Measurements from ENCODE around the gene STX17.

The STX17 gene

DNA sequence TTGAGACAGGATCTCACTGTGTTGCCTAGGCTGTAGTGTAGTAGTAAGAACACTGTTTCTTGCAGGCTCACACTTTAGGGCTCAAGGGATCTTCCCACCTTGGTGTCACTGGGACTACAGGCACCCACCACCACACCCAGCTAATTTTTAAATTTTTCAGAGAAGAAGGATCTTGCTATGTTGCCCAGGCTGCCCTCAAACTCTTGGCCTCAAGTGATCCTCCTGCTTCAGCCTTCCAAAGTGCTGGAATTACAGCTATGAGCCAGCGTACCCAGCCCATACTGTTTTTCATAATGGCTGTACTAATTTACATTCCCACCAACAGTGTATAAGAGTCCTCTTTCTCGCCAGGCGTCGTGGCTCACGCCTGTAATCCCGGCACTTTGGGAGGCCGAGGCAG lies 5.1 kb downstream of the STX17 start:
- DNase-seq: no peak

GRCh38 chr9:99916650-99917049 lies 10.2 kb downstream of the STX17 start:
- DNase-seq: no peak

GRCh38 chr9:99918134-99918533 lies 11.7 kb downstream of the STX17 start:
- no peak for DNase-seq

DNA sequence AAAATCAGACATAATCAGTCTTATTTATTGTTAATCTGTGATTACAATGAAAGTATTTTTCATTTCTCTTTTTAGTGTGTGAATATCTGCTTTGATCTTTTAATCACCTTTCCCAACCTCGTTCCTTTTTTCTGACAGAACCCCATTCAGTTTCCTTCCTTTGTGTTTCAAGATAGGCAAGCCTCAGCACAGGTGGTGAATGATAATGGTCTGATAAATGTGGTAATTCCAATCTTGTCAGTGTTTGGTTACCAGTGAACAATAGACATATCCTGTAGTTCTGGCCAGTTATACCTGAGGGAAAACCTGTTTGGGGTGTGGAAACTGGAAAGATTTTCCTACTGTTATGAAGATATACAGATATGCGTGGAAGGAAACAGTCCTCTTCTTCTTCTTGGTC lies 13.5 kb downstream of the STX17 start:
- no peak for DNase-seq

DNA sequence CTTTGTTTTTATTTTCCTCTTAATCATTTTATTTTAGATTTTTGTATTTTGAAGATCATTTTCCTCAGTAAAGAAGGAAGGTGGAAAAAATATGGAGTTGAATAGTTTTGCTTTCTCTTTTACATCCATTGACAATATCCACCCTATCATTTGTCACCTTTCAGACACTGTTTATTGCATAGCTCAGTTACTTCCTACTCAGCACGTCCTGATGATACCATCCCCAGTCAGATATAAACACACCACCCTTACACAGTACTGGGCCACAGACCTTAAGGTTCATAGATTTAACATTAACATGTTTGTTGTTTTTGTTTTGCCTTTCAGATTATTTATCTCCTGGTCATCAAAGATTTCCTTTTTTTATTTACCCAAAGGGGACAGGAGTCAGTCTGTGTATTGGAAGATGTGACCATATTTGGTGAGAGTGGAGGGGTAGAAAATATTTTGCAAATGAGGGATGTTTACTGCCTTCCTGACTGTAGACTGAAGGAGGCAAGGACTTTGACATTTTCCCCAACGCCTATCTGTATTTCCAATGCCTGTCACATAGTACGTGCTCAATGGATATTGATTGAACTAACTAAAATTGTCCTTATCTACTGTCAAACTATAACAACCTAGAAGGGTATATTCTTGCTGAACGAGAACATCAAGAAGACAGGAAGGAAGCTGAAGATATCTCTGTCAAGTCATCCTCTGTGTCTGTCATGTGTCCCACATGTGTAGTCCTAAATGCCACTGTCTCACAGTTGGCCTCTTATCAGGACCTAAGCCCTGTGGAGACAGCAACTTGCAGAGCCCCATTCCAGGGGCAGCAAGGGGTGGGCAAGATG lies 15.6 kb downstream of the STX17 start:
- no peak for DNase-seq

DNA sequence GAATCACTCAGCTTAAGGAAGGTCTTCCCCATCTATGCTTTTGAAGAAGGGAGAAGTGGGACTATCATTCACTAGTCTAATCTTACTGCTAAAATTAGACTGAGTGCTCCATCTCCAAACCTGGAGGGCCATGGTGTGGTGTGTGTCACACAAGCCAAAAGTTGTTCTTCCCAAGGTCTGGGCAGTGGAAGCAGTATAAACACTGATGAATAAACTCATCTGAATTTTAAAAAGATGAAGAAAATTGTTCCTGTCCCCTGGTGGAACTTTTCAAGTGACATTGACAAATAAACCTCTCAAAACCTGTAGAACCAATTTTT lies 16.2 kb downstream of the STX17 start:
- DNase-seq: no peak

- no peak for DNase-seq
Observed at GRCh38 chr9:99925541-99925940, 19.1 kb downstream of the STX17 start.

GRCh38 chr9:99929652-99930051 lies 23.2 kb downstream of the STX17 start:
- DNase-seq: no peak

DNA sequence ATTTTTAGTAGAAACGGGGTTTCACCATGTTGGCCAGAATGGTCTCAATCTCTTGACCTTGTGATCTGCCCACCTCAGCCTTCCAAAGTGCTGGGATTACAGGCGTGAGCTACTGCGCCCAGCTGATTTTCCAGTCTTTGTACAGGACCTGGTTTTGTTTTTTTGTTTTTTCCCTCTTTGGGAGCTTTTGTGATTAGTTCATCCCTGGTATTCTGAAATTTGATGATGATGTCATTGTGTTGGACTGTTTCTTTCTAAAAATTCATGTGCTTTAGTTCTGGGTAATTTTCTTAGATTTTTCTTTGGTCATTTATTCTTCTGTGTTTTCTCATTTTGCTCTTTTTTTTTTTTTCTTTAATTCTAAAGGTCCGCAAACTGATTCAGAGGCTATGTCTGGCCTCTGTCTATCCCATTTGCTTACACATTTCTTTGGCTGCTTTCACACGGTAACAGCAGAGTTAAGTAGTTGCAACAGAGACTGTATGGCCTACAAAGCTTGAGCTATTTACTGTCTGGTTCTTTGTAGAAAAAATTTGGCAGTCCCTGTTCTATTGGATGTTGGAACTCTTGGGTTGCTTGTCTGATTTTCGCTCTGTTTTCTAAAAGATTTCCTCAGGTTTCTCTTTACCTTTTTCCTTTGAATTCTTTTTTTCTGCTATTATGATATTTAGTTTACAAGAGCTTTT lies 24.8 kb downstream of the STX17 start:
- DNase-seq: no peak

DNA sequence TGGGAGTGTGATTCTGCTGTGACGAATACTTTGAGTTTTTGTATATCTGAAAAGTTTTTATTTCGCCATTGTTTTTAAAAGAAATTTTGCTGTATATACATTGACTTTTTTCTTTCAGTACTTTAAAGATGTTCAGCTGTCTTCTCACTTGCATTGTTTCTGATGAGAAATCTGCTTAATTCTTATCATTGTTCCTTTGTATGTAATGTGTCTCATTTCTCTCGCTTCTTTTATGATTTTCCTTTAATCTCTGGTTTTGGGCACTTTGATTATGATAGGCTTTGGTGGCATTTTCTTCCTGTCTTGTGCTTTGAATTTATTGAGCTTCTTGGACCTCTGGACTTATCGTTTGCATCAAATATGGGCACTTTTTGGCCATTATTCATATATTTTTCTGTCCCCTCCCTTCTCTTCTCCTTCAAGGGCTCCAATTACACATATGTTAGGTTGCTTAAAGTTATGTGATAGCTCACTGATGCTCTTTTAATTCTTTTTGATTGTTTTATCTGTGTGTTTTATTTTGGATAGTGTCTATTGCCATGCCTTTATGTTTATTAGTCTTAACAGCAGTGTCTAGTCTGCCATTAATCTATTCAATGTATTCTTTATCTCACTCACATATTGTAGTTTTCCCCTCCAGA lies 30.6 kb downstream of the STX17 start:
- DNase-seq: no peak

GRCh38 chr9:99947395-99947794 lies 40.9 kb downstream of the STX17 start:
- DNase-seq: no peak

GRCh38 chr9:99948482-99948881 lies 42.0 kb downstream of the STX17 start:
- no peak for DNase-seq

- no peak for DNase-seq
Observed at GRCh38 chr9:99948896-99949295, 42.4 kb downstream of the STX17 start.

DNA sequence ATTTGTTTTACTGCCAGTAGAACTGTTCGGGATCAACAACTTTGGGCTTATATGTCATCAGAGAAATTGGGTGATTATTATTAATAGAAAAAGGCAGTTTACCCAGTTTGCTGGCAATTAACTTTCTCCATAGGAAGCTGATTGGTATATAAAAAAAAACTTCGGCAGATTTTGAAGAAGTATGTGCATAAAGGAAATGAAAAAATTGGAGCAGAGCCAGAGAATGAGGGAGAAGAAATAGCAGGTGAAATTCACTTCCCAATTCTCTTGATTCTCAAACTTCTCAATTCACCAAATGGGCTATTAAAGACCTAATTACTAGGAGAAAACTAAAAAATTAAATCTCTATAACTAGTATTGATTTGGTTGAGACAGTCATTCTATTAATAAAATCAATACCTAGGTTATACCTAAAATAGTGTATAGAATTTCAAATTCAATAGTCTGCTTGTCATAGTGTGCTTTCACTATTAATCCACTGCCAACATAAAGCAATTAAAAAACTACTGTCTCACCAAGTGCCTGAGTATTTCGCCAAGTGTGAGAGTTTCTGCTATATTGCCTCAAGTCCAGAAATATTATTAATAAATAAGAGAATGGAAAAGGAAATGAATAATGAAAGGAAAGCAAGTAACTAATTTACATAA lies 47.5 kb downstream of the STX17 start:
- DNase-seq: no peak

- no peak for DNase-seq
Observed at GRCh38 chr9:99954819-99955218, 48.4 kb downstream of the STX17 start.

DNA sequence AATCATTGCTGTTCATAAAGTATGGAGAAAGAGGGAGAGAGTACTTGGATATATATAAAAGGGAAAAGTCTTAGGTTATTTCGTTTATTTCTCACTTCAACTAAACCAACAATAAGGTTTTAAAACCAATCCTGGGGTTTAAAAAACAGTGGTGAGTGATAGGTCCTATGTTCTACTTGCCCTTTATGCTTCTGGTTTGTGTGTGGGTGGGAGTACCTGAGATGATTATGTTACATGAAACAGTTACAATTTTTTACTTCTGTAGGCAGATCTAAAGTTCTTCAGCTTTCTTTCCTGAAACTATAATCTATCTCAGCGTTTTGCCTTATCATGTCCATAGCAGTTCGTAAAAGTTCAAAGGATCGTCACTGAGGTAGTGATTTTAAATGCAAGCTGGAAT lies 49.2 kb downstream of the STX17 start:
- DNase-seq: no peak

GRCh38 chr9:99962680-99963261 lies 56.3 kb downstream of the STX17 start:
- no peak for DNase-seq

DNA sequence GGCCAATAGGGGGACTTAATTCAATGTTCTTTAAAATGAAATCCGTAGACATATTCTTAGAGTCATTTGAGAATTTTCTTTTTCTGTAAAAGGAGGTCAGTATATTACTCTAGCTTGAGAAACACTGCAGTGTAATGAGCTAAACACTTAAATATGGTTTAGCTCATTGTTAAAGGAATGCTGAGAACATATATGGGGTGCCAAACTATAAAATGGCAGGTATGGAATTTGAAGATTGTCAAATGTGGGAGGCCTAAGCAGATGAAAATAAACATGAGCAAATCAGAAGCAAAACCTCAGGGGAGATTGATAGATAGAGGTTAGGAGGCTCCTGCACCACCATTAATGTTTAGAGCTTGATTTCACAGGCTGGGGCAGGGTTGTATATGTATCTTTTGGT lies 57.9 kb downstream of the STX17 start:
- DNase-seq: no peak

- no peak for DNase-seq
Observed at GRCh38 chr9:99966001-99966400, 59.5 kb downstream of the STX17 start.

- DNase-seq: no peak
Observed at GRCh38 chr9:99966716-99967115, 60.3 kb downstream of the STX17 start.

GRCh38 chr9:99967457-99967856 lies 61.0 kb downstream of the STX17 start:
- no peak for DNase-seq

DNA sequence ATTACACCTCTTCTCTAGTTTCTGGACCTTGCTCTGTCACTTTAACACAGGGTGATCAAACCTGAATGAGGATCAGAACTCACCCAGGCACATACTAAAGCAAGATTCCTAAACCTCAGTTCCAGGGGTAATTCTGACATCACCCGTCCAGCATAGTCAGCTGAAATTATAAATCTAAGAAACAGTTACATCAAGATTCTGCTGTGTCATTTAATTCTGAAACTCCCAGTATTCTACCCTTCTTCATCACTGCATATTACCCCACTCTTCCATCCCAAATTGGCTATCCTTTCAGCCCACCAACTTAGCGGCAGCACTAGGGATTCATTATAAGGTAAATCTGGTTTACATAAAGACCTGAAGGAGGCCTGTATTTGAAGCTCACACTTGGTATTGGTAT lies 64.0 kb downstream of the STX17 start:
- no peak for DNase-seq

- DNase-seq: no peak
Observed at GRCh38 chr9:99971410-99971809, 65.0 kb downstream of the STX17 start.

All from NCI-H748 treated with DMSO at 0.1 percent for 48 hours (cell line).